ENCODE results near the gene LRRC37B.

DNA sequence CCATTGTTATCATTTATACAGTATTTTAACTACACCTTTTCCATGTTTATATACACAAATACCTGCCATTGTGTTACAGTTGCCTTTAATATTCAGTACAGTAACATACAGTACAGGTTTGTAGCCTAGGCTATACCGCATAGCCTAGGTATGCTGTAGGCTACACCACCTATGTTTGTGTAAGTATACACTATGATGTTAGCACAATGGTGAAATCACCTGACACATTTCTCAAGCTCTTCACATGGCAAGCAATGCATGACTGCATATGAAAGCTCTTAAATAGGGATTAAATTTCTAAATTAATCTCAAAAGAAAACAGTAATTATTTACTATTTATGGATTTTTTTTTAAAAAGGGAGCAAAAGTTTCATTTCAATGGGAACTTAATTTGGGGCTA lies 12.0 kb downstream of the LRRC37B start:
- TF ChIP-seq, protein P1, sequence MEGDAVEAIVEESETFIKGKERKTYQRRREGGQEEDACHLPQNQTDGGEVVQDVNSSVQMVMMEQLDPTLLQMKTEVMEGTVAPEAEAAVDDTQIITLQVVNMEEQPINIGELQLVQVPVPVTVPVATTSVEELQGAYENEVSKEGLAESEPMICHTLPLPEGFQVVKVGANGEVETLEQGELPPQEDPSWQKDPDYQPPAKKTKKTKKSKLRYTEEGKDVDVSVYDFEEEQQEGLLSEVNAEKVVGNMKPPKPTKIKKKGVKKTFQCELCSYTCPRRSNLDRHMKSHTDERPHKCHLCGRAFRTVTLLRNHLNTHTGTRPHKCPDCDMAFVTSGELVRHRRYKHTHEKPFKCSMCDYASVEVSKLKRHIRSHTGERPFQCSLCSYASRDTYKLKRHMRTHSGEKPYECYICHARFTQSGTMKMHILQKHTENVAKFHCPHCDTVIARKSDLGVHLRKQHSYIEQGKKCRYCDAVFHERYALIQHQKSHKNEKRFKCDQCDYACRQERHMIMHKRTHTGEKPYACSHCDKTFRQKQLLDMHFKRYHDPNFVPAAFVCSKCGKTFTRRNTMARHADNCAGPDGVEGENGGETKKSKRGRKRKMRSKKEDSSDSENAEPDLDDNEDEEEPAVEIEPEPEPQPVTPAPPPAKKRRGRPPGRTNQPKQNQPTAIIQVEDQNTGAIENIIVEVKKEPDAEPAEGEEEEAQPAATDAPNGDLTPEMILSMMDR (IDR thresholded peaks at IDR 0.05): no peak
- no peak for TF ChIP-seq POLR2A (IDR thresholded peaks at IDR 0.05)

Data from Peyer's patch (tissue), 4 donors.